RPMI8226 (cell line): Measurements from ENCODE around the gene BRSK2.

Experiments
- DNase-seq: peaks from one replicate; pipeline ENCODE4 v3.0.0-alpha.2; 2015

The BRSK2 gene

DNA sequence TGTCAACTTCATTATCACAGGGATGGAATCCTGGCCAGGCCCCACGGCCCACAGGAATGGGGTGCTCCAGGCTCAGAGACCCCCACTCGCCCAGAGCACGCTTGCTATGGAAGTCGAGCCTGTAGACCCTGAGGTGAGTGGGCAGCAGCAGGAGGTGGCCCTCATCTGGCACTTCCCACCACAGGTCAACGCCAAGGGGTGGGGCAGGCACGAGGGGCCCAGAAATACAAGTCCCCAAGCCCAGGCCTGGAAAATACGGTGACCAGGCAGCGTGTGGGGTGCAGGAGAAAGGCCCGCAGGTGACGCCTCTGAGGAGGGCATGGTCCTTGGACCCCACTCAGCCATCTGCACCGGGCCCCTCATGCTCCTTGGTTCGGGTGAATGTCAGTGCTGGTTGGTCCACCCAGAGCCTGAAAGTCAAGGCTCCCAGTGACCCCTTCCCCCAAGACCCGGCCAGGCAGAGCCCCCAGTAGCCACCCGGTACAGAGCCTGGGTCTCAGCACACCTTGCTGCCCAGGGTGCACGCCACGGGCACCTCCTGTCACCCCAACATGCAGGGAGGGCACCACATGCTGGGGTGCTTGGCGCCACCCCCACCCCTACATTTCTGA is 94.4 kb downstream of the BRSK2 start:
- DNase-seq = no peak

DNA sequence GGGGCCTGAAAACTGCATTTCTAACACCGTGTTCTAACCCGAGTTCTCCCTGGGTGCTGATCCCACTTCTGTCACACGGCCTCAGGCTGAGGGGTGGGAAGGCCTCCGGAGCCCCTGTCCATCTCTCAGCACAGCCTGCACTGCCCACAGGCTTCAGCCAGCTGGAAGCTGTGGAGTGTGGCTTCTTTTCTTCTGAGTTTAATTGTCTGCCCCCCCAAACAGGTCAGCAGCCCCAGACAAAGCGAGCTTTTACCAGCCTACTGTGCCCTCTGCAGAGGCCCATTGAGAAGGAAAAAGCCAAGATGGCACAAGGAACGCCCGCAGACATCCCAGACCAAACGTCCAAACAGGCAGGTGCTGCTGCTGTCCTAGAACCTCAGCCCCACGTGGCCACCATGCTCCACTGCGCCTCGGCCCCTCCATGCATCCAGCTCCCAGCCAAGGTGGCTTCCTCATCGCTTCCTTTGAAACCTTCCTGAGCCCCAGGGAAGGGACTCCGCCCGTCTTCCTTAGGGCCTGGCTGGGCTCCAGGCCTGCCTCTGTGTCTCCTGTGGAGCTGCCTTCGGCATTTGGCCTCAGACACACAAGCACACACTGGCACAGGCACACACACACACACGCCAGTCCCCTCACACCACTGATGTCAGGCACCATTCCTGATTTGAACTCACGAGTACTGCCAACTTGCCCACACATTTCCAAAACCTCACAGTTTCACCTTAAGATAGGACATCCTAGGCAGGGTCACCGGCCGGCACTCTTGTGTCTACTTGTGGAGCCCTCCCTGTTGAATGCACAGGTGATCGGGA is 95.2 kb downstream of the BRSK2 start:
- DNase-seq = no peak

DNA sequence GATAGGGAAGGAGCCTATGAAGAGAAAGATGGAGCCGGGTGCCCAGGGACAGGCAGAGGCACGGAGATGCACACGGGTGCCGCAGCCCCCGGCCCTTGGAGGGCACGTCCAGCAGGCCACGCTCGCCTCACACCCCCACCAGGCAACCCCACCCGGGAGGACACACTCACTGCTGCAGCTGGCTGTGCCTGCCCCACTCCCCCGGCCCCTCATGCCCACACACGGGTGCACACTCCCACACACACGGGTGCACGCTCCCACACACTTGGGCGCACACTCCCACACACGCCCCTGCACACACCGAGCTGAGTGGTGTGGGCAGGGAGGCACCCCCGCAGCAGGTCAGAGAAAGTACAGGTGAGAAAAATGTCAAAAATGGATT is 95.8 kb downstream of the BRSK2 start:
- no peak for DNase-seq

DNA sequence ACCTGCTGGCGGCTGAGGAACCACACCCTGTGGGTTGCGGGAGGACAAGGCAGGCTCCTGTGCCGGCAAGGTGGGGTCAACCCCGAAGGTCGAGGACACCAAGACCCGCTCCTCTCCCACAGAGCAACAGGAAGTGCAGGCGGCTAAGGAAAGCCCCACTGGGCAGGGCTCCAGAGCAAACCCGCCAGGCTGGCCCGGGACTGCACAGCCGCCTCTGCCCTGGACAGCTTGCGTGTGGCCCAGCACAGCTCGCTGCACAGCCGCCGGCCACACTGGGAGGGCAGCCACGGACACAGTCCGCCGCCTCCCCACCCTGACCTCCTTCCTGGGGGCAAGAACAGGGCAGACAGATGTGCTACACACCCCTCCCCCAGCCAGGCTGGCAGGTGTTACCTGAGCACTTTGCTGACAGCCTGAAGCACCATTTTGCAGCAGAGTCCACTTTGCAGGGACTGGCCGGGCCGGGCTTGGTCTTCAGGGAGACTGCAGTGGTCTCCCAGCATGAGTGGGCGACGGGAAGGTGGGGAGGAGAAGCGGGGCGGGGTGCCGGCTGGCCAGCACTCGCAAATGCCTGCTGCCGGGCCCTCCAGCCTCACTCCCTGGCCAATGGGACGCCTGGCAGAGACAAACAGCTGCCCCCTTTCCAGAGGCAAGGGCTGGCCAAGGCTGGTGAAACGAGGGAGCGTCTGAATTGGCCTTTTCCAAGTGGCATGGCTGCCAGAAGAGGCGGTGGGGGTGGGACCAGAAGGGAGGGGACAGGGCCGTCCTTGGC is 96.5 kb downstream of the BRSK2 start, which contains the start of gene MOB2:
Gene MOB2, minus strand, starts transcription at position 726 of the 772 bp plus-strand sequence. Its CDS starts 223 bp downstream, at position 503.
- peak; percentile 16 for DNase-seq

DNA sequence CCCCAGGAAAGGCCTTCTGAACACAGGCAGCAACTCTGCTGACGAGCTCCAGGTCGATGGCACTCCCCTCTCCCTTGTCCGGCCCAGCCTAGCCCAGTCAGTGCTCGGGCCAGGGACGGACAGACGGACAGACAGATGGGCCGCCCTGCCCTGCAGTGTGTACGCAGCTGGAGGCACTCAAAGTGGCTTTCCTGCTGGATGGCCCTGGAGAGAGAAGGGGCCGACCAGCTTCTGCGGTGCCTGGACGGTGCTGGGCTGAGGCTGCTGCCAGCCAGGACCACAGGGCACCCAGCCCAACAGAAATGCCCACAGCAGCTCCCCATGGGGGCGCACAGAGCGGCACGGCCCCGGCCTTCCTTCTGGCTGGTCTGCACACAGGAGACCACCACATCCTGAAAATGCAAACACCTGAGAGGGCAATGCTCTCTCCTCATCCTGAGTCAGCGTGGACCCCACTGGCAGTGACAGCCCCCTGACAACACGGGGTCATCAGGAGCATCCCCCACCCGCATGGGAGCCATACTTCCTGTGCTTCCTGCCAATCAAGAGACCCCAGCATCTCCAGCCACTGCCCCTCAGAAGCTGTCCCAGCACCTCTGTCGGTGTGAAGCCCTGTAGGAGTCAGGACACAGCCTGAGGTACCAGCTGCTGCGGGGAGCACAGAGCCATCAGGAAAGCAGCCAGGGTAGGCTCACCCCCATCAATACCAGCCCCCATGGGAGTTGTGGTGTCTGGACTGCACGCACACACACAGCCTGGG is 97.5 kb downstream of the BRSK2 start:
- DNase-seq = no peak

DNA sequence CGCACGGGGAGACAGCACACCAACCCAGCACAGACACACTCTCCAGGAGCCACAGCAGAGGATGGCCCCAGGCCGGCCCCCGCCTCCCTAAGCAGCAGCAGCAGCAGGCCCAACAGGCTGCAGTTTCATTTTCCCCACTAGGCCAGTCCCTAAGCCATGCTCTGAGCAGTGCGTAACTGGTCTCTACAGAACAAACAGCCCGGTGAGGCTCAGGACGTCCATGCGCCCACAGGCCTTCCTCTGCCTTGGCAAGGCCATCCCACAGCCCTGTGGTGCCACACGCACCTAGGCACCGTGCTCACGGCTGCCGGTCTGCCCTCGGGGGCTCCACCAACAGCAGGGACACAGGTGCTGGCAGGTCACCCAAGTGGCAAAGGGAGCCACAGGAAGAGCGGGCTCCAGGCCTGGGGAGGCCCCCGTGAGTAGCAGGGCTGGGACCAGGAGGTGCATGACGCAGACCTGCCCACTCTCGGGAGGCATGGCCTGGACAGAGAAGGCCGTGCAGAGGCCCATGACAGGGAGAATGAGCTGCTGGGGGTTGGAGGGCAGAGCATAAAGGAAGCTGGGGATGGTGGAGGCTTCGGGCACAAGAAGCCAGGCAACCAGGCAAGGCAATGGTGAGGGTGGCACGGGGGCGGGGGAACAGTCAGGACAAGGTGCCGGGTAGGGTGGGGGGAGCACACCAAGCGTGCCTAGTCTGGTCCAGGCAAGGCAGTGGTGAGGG is 98.3 kb downstream of the BRSK2 start:
- DNase-seq = no peak

DNA sequence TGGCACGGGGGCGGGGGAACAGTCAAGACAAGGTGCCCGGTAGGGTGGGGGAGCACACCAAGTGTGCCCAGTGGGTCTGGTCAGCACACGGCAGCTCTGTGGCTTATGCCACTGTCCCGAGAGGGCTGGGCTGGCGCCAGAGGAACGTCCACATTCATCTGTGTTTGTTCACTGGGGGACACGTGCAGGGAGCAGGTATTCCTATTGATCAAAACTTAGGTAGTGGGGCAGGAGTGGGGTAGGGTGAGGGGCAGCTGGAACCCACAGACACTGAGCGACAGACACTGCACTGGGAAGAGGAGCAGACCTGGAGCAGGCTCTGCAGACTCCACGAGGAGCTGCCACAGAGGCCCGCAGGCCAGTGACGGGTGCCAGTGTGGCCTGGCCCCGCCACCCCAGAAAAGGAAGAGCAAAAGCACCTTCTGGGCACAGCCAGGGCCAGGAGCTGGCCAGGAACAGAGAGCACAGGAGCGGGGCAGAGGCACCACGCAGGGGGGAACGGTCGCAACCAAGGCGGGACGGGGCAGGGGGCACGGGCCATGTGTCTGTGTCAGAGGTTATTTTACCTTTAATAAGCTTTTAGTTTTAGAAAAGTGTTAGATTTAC is 98.9 kb downstream of the BRSK2 start:
- DNase-seq = no peak

DNA sequence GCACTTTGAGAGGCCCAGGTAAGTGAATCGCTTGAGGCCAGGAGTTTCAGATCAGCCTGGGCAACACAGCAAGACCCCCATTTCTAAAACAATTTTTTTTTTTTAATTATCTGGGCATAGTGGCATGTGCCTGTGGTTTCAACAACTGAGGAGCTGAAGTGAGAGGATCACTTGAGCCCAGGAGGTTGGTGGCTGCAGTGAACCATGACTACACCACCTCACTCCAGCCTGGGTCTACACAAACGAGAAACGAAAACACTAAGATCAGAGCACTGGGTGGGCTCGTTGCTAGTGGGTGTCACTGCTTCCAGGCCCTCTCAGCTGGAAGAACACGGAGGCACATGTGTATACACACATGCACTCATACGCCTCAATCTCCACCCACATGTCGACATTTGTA is 100.9 kb downstream of the BRSK2 start:
- no peak for DNase-seq

DNA sequence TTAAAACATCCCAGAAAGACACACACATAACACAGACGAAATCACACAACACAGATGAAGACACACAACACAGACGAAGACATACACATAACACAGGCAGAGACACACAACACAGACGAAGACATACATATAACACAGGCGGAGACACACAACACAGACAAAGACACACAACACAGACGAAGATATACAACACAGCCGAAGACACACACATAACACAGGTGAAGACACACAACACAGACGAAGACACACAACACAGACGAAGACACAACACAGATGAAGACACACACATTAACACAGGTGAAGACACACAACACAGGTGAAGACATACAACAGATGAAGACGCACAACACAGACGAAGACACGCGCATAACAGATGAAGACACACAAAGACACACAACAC is 101.6 kb downstream of the BRSK2 start:
- DNase-seq = no peak

DNA sequence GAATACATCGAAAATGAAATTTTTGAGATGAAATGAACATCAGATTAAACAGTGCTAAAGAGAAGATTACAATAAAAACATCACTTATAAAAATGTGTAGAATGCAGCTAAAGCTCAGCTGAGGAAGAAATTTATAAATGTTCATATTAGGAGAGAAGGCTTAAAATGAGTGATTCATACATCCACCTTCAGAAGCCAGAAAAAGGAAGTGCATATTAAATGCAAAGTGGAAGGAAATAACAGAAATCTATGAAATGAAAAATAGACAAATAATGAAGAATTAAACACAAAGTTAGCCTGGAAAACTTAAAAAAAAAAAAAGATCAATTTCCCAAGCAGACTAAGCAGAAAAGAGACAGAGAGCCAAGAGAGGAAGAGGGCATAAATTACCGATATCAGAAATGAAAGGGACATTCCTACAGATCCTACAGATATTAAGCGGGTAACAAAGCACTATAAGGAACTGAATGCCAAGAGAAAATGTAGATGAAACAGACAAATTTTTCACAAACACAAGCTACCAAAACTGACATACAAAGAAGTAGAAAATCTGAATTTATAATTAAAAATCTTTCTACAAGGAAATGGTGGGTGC is 104.0 kb downstream of the BRSK2 start:
- DNase-seq = no peak

DNA sequence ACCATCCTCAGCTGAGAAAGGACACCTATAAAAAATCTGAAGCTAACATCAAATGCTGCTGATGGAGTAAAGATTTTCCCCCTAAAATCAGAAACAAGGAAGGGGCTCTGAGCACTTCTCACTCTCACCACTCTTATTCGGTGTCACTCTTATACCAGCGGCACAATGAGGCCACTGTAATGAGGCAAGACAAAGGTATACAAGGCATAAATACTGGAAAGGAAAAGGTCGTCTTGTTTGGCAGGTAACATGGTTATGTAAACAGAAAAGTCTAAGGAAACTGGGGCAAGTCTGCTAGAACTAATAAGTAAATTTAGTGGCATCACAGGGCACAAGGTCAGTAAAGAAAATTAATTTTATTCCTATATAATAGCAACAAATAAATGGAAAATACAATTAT is 104.9 kb downstream of the BRSK2 start:
- DNase-seq = no peak

DNA sequence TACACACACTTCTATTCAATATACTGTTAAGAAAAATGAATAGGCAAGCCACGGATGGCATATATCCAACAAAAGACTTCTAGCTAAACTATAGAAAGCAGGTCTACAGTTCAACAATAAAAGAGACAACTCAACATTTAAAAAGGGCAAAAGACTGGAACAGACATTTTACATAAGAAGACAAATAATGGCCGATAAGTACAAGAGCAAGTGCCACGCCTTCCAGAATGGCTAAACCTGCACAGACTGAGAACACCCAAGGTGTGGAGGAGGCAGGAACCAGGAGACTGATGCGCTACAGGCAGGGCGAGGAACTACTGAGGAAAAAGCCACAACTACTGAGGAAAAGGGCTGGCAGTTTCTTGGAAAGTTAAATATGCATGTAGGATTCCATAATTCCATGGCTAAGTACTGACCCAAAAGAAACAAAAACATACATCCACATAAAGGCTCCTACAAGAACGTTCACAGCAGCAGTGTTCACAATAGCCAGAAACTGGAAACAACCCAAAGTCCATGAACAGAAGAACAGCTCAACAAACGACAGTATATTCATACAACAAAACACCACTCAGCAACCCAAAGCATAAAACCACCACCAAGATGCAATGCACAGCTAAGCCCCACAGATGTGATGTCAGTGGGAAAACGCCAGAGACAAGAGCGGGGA is 106.5 kb downstream of the BRSK2 start:
- DNase-seq = no peak

DNA sequence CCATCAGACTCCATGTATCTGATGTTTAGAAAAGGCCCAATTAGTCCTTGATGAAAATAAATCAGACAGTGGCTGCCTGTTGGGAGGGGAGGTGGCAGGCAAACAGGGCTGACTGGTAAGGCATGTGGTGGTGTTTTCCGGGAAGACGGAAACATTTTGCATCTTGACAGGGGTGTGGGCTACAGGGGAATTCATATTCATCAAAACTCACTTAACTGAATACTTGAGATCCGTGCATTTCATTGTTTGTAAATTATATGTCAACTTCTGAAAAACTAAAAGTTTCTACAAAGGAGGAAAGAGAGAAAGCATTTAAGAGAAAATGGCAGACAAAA is 107.0 kb downstream of the BRSK2 start:
- DNase-seq = no peak

DNA sequence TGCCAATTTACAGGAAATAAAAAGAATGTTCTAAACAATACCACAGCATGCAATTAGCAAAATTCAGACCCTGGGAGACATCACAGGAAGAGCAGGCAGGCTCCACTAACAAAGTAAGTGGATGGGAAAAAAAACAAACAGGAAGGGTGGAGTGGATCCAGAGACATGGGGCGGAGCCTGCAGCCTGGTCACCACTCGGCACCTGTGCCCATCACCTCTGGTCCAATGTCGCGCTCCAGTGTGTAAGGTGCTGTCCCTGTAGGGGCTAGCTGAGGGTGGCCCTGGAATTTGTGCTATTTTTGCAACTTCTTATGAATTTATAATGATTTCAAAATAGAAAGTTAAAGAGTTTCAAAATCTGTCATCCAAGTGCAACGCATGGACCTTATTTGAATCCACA is 107.9 kb downstream of the BRSK2 start:
- DNase-seq = no peak

DNA sequence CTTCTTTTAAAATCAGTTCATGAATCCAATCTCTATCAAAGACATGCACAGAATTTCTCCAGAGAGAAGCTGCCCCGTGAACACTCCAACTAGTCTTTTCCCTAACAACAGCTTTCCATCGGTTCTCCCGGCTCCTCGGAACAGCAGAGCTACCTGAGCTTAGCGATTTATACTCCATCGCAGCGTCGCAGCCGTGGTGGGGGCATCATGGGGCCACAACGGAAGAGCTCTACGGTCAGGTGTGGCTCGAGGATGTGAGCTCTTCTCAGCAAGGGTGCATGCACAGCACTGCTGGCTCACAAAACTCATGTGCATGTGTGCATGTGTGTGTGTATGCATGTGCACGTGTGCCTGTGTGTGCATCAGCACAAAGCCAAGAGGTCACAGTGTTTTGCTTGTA is 108.5 kb downstream of the BRSK2 start:
- DNase-seq = no peak

DNA sequence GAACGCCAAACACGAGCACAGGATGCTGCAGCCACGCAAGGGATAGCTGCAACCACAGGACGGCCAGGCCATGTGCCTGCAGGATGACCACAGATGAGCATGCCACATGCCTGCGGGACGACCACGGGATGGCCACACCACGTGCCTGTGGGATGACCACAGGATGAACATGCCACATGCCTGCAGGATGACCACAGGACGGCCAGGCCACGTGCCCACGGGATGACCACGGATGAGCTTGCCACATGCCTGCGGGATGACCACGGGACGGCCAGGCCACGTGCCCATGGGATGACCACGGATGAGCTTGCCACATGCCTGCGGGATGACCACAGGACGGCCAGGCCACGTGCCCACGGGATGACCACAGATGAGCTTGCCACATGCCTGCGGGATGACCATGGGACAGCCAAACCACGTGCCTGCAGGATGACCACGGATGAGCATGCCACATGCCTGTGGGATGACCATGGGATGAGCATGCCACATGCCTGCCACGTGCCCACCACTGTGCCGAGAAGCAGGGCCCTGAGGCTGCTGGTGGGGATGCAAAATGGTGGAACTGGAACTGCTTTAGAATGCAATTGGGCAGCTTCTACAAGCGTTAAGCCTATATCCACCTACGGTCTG is 109.6 kb downstream of the BRSK2 start:
- DNase-seq = no peak

DNA sequence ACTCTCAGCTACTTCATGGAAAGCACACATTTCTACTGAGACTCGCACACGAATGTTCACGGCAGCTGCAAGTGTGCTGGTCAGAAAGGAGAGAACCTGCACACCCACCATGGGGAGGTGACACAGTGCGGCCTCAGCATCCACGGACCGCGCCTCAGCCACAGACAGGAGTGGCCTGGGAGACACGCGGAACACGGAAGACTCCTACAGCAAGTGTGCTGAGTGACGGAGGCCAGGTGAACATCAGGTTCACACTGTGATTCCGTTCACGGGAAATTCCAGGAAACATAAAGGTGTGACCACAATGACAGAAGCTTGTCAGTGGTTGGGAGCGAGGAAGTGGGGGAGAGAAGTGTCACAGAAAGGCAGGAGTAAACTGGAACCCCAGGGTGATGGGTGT is 110.2 kb downstream of the BRSK2 start:
- DNase-seq = no peak

DNA sequence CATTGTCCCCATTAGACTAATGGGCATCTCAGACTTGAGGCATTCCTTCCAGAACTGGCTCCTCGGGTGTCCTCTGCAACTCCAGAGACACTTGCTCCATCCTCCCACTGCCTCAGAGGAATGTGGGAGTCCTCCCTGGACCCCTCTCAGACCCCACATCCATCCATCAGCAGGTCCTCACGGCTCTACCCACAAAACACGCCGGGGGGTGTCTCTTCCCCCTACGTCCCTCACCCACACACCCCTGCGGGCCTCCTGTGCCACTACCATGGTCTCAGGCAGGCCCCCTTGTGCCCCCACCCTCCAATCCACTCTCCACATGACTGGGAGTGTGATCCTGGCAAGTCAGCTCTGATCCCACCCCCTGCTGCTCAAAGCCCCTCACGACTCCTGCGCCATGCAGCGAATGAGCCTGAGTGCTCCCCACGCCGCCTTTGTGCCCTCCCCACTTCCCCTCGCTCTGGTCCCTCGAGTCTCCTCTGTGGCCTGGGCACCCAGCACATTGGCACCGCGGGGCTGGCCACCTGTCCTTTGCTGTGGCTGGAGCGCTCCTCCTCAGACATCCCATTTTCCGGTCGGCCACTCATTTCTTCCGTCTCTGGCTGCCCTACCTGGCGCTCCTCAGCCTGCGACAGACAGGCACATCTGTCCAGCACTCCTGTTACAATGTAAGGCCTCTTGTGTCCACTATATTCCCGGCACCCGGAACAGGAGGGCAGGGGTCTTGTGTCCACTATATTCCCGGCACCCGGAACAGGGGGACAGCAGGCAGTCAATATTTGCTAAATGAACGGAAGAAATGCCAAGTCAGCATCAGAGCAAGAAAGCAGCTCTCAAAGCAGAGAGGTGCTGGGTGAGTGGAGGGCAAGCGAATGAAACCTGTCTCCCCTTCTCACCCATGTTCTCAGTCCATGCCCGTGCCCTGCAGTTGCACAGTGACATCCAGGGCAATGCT is 111.0 kb downstream of the BRSK2 start:
- DNase-seq = no peak

DNA sequence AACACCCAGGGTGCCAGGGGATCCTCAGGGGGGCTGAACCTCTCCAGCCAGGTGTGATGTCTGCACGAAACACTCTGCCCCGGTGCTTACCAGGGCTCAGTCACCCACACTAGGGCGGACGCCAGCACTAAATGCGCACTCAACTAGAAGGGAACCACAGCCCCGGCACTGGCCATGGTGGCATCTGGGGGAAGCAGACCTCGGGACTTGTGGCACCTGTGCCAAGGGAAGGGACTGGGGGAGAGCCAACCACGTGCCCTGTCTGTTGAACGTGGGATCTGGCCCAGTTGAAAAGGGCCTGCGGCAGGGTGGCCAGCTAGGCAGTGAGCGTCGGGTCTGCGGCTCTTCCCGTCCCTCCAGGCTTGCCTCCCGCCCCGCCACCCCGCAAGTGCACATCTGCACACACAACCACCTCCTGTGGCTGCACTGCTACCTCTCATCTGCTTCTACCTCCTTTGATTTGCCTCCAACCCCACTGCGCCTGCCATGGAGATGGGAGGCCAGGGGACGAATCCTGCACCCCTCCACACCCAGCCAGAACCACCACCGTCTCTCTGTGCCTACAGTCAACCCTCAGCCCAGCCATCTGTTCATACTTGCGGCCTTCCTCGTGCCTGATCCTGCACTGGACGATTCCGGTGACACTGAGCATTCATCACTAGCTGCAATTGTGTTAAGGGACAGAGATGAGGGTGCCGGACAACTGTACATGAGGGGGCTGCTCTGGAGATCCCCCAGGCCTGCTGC is 111.9 kb downstream of the BRSK2 start:
- DNase-seq = no peak
